COLO829 (cell line): ENCODE results near the gene SRRM3.
"Not testable (repeated sequence)": the region's sequence is repeated elsewhere in the genome, so short reads cannot be mapped to it uniquely, and the experiment has no call there.

Source experiments
- DNase-seq: peaks from one replicate; pipeline ENCODE4 v3.0.0; 2012; ENCODE audit warnings: low spot score

The SRRM3 gene

GRCh38 chr7:76315364-76315763 is 113.7 kb downstream of the SRRM3 start:
- no peak for DNase-seq

- no peak for DNase-seq
These were observed 115.5 kb downstream of the SRRM3 start for GRCh38 chr7:76316984-76317781.

- DNase-seq = peak; percentile 100
These were observed 116.2 kb downstream of the SRRM3 start for GRCh38 chr7:76317782-76318487.

- DNase-seq = peak; percentile 94
These were observed 117.0 kb downstream of the SRRM3 start for GRCh38 chr7:76318488-76319353.

- DNase-seq = no peak
These were observed 123.4 kb downstream of the SRRM3 start for GRCh38 chr7:76325092-76325491.

GRCh38 chr7:76325811-76326210 is 124.1 kb downstream of the SRRM3 start:
- no peak for DNase-seq

- DNase-seq = peak; percentile 81
These were observed 125.0 kb downstream of the SRRM3 start for GRCh38 chr7:76326646-76327233.

- no peak for DNase-seq
These were observed 125.9 kb downstream of the SRRM3 start for GRCh38 chr7:76327610-76328009.

- DNase-seq = no peak
These were observed 126.7 kb downstream of the SRRM3 start for GRCh38 chr7:76328389-76328788.

GRCh38 chr7:76329479-76329878 is 127.8 kb downstream of the SRRM3 start:
- no peak for DNase-seq

- no peak for DNase-seq
These were observed 128.6 kb downstream of the SRRM3 start for GRCh38 chr7:76330261-76330660.

GRCh38 chr7:76330673-76331072 is 129.0 kb downstream of the SRRM3 start:
- DNase-seq = no peak

- no peak for DNase-seq
These were observed 130.4 kb downstream of the SRRM3 start for GRCh38 chr7:76332078-76332477.

- no peak for DNase-seq
These were observed 131.9 kb downstream of the SRRM3 start for GRCh38 chr7:76333511-76334101.

GRCh38 chr7:76334320-76334967 is 132.7 kb downstream of the SRRM3 start:
- DNase-seq = no peak

- not testable (repeated sequence) for DNase-seq
These were observed 133.7 kb downstream of the SRRM3 start for GRCh38 chr7:76335417-76335816.

- DNase-seq = no peak
These were observed 134.4 kb downstream of the SRRM3 start for GRCh38 chr7:76336094-76336493.
